B cell (primary cell): Measurements from ENCODE around the gene SERPINI1. TPM values are rescaled to one million over a fixed set of nuclear protein-coding genes. Genes with fewer than 3 reads are reported as not detected.

Source experiments
- ATAC-seq: fragments of 200-7000 bp; cut with Tn5 transposase; one replicate; pipeline ENCODE4 v1.10.0; 2021; ENCODE audit warnings: low read depth, mild to moderate bottlenecking, moderate number of reproducible peaks, moderate library complexity
- CTCF ChIA-PET: fragments of 350-600 bp; sonication (Branson Sonifier 250); formaldehyde crosslinking; loops from one replicate; lab custom pipeline; 2021; ENCODE audit warnings: antibody characterized with exemption, inconsistent platforms; lab: Charles Lee
- POLR2A ChIA-PET: fragments of 350-600 bp; sonication (Branson Sonifier 250); formaldehyde crosslinking; loops from one replicate; lab custom pipeline; 2021; ENCODE audit warnings: antibody characterized with exemption; lab: Charles Lee
- DNase-seq: peaks from one replicate; pipeline ENCODE4 v3.0.0; 2013
- H2AFZ ChIP-seq: 2 replicates; pipeline ENCODE4 v1.6.1; 2012; ENCODE audit warnings: mild to moderate bottlenecking, low read depth, low read length; ENCODE audit not compliant: insufficient read depth, poor library complexity, severe bottlenecking
- H3K27ac ChIP-seq, 2 donors: 1 replicate in 1 of 2; 2 replicates in 1 of 2; pipeline ENCODE4 v1.5.1; 2012 to 2013; ENCODE audit warnings: low read length in 2 of 2, mild to moderate bottlenecking in 2 of 2, moderate library complexity in 1 of 2
- H3K27me3 ChIP-seq, 4 experiments: fragments of 200-600 bp in 1 of 4; sonication (generic) in 1 of 4; replicated peaks in 1 of 4; 1 replicate in 2 of 4; 2 replicates in 2 of 4; pipeline versions ENCODE4 v1.6.1 to v1.7.0; 2013 to 2016; ENCODE audit warnings: low read length in 3 of 4, mild to moderate bottlenecking in 2 of 4, mixed read lengths in 1 of 4, moderate library complexity in 1 of 4; ENCODE audit not compliant: insufficient read depth in 4 of 4, control insufficient read depth in 3 of 4; ENCODE audit errors: control extremely low read depth in 1 of 4
- H3K36me3 ChIP-seq, 2 experiments: replicated peaks in 1 of 2; 1 replicate in 1 of 2; 2 replicates in 1 of 2; pipeline versions ENCODE4 v1.6.1 to v1.7.1; 2013; ENCODE audit warnings: low read length in 1 of 2; ENCODE audit not compliant: insufficient read depth in 2 of 2, control insufficient read depth in 1 of 2; ENCODE audit errors: control extremely low read depth in 1 of 2, extremely low read depth in 1 of 2
- H3K4me1 ChIP-seq, 2 donors: fragments of 200-600 bp in 1 of 2; sonication (generic) in 1 of 2; 1 replicate in 1 of 2; 2 replicates in 1 of 2; pipeline versions ENCODE4 v1.5.1 to v1.6.1; 2013 to 2017; ENCODE audit warnings: low read length in 2 of 2; ENCODE audit not compliant: control insufficient read depth in 2 of 2, insufficient read depth in 2 of 2
- H3K4me2 ChIP-seq: replicated peaks from 2 replicates; pipeline ENCODE3; 2012; ENCODE audit warnings: mild to moderate bottlenecking, low read depth, low read length; ENCODE audit not compliant: poor library complexity, severe bottlenecking
- H3K4me3 ChIP-seq, 5 experiments: fragments of 200-600 bp in 1 of 5; sonication (generic) in 1 of 5; 1 replicate in 3 of 5; 2 replicates in 2 of 5; pipeline versions ENCODE4 v1.5.1 to v1.7.0; 2011 to 2016; ENCODE audit warnings: low read length in 4 of 5, mild to moderate bottlenecking in 4 of 5, low read depth in 2 of 5, control low read depth in 1 of 5, moderate library complexity in 1 of 5; ENCODE audit not compliant: insufficient read depth in 1 of 5; ENCODE audit errors: control extremely low read depth in 1 of 5, extremely low read depth in 1 of 5
- H3K79me2 ChIP-seq: fragments of 200-600 bp; sonication (generic); one replicate; pipeline ENCODE4 v1.6.0; 2016; ENCODE audit warnings: low read length; ENCODE audit not compliant: control insufficient read depth, insufficient read depth
- H3K9ac ChIP-seq: fragments of 200-600 bp; sonication (generic); 2 replicates; pipeline ENCODE4 v1.6.1; 2017; ENCODE audit warnings: mild to moderate bottlenecking, low read length, moderate library complexity
- H3K9me3 ChIP-seq, 3 donors: one replicate each; pipeline versions ENCODE4 v1.6.1 to v1.7.1; 2013; ENCODE audit warnings: low read length in 2 of 3; ENCODE audit not compliant: control insufficient read depth in 2 of 3, insufficient read depth in 1 of 3; ENCODE audit errors: control extremely low read depth in 1 of 3
- H4K20me1 ChIP-seq: 2 replicates; pipeline ENCODE4 v1.6.0; 2012; ENCODE audit warnings: mild to moderate bottlenecking, low read length; ENCODE audit not compliant: insufficient read depth, control insufficient read depth, poor library complexity, severe bottlenecking
- H3K27ac Mint-ChIP-seq: one replicate; pipeline ENCODE4 v1.8.0; 2021; ENCODE audit warnings: mixed read lengths
- H3K27me3 Mint-ChIP-seq: one replicate; pipeline ENCODE4 v1.8.0; 2021; ENCODE audit warnings: mixed read lengths
- H3K4me1 Mint-ChIP-seq: one replicate; pipeline ENCODE4 v1.8.0; 2021; ENCODE audit warnings: mixed read lengths
- H3K4me3 Mint-ChIP-seq: one replicate; pipeline ENCODE4 v1.8.0; 2021; ENCODE audit warnings: mixed read lengths
- H3K9me3 Mint-ChIP-seq: one replicate; pipeline ENCODE4 v1.8.0; 2022; ENCODE audit warnings: mixed read lengths; ENCODE audit not compliant: insufficient read depth
- CTCF ChIP-seq: fragments of 200-600 bp; IDR thresholded peaks from one replicate; pipeline ENCODE4 v1.8.0; 2022; ENCODE audit warnings: antibody characterized with exemption, mild to moderate bottlenecking
- EZH2 ChIP-seq: IDR thresholded peaks from 2 replicates; pipeline ENCODE4 v1.6.1; 2012; ENCODE audit warnings: borderline replicate concordance, low read depth, mild to moderate bottlenecking, moderate library complexity, low read length; ENCODE audit not compliant: insufficient read depth, poor library complexity, severe bottlenecking
- WGBS: methylation state at CpG from one replicate; pipeline ENCODE4 v1.1.5; 2013; ENCODE audit warnings: missing lambda C conversion rate; ENCODE audit not compliant: insufficient coverage; 5-methylcytosine and 5-hydroxymethylcytosine counted together
- intact Hi-C: fragments of 100-400 bp; cut with micrococcal nuclease; formaldehyde crosslinking; loops from one replicate; pipeline ENCODE4 v1.10.0; 2022
- polyA plus RNA-seq: library from polyadenylated mRNA; depleted of rRNA; stranded (reverse); fragments of >200 nt; gene quantifications from 2 replicates; pipeline ENCODE4 v1.2.3, GENCODE V29; 2012
- total RNA-seq, 2 donors: library from RNA; stranded (reverse); fragments of 120-200 nt in 1 of 2; gene quantifications; 1 replicate in 1 of 2; 2 replicates in 1 of 2; pipeline versions ENCODE4 v1.2.3 to v1.2.4, GENCODE V29; 2013 to 2022

Gene SERPINI1
- total and polyA plus RNA-seq, 2 donors (not counting 1 experiment from before 2014, with no cell fraction given) = 6.8 to 7.0 TPM

- no peaks in the 10 kb centered on the region for H3K9me3 Mint-ChIP-seq
- no peaks in the 10 kb centered on the region for H3K27me3 Mint-ChIP-seq
- POLR2A ChIA-PET = no interaction called here
- intact Hi-C loops = no loop called here
- H3K9ac ChIP-seq = no peak overlapping the region
- H3K4me3 Mint-ChIP-seq = no peak overlapping the region
- 100% methylated on average over 1 of the region's 4 CpGs for WGBS
- H3K4me1 Mint-ChIP-seq = no peaks in the 10 kb centered on the region
- H3K27ac Mint-ChIP-seq = no peak overlapping the region
- no peaks in the 10 kb centered on the region for H3K4me1 ChIP-seq
- H2AFZ ChIP-seq = no peak overlapping the region
- no peaks in the 10 kb centered on the region for H3K27me3 ChIP-seq
- H3K4me3 ChIP-seq = no peak overlapping the region
- H3K36me3 ChIP-seq = peaks cover 14 to 41% of the 10 kb centered on the region in 2 experiments
- no peaks in the 10 kb centered on the region for H3K9me3 ChIP-seq
- peaks cover 38% of the 10 kb centered on the region for H4K20me1 ChIP-seq
- no peak for TF ChIP-seq EZH2
- TF ChIP-seq CTCF = no peak
- CTCF ChIA-PET = interaction anchor here (0.9 to 1.8 kb wide), 2 partner anchors 15 to 41 kb away, joined by 3 to 6 read pairs; no protein-coding TSS in a partner anchor
- peaks cover 2% of the 10 kb centered on the region for H3K79me2 ChIP-seq
- H3K4me2 ChIP-seq = no peak overlapping the region
- ATAC-seq (no peak), DNase-seq (no peak)
- H3K27ac ChIP-seq = no peak overlapping the region
These were observed 35.5 kb upstream of the SERPINI1 start for GRCh38 chr3:167700046-167700445.

GRCh38 chr3:167700926-167701325, 34.6 kb upstream of the SERPINI1 start:
- Histone ChIP-seq H3K36me3 (peaks cover 15 to 36% of the 10 kb centered on the region in 2 experiments), H3K27me3 (no peaks in the 10 kb centered on the region), H3K9ac (no peak overlapping the region), H2AFZ (no peak overlapping the region), H3K4me2 (no peak overlapping the region), H3K79me2 (peaks cover 3% of the 10 kb centered on the region), H3K4me3 (no peak overlapping the region), H3K4me1 (no peaks in the 10 kb centered on the region), H3K9me3 (no peaks in the 10 kb centered on the region), H3K27ac (no peak overlapping the region), H4K20me1 (peaks cover 41% of the 10 kb centered on the region)
- Mint-ChIP-seq H3K9me3 (no peaks in the 10 kb centered on the region), H3K27me3 (no peaks in the 10 kb centered on the region), H3K4me1 (peaks cover 1% of the 10 kb centered on the region), H3K4me3 (no peak overlapping the region), H3K27ac (no peak overlapping the region)
- no CpG with 5 or more reads among the region's 2 CpGs for WGBS
- TF ChIP-seq EZH2 (no peak), CTCF (no peak)
- POLR2A ChIA-PET = no interaction called here
- CTCF ChIA-PET = interaction anchor here (0.9 kb wide), 1 partner anchor 40 kb away, joined by 3 read pairs; no protein-coding TSS in a partner anchor
- no peak for ATAC-seq
- no peak for DNase-seq
- intact Hi-C loops = no loop called here
